Smooth muscle cell (in vitro differentiated cells): ENCODE data around the gene C1orf116. TPM values are rescaled to one million over a fixed set of nuclear protein-coding genes. Genes with fewer than 3 reads are reported as not detected.

ENCODE experiments used
- DNase-seq: peaks from one replicate; lab custom pipeline; 2025; ENCODE audit not compliant: unreplicated experiment; lab: John Stamatoyannopoulos, UW
- H2AFZ ChIP-seq: fragments of 200-600 bp; sonication (generic); 2 replicates; pipeline ENCODE4 v1.6.0; 2016; ENCODE audit warnings: antibody characterized with exemption, low read depth, mild to moderate bottlenecking
- H3F3A ChIP-seq: fragments of 200-600 bp; sonication (generic); 2 replicates; pipeline ENCODE4 v1.6.0; 2017; ENCODE audit warnings: antibody characterized with exemption, low read depth
- H3K27ac ChIP-seq: fragments of 200-600 bp; sonication (generic); 2 replicates; pipeline ENCODE4 v1.5.1; 2016; ENCODE audit warnings: low read depth, mild to moderate bottlenecking
- H3K27me3 ChIP-seq: fragments of 200-600 bp; sonication (generic); 2 replicates; pipeline ENCODE4 v1.6.1; 2016; ENCODE audit warnings: low read depth, mild to moderate bottlenecking
- H3K36me3 ChIP-seq: fragments of 200-600 bp; sonication (generic); 2 replicates; pipeline ENCODE4 v1.5.1; 2016; ENCODE audit warnings: low read depth
- H3K4me1 ChIP-seq: fragments of 200-600 bp; sonication (generic); 2 replicates; pipeline ENCODE4 v1.5.1; 2016; ENCODE audit warnings: low read depth
- H3K4me2 ChIP-seq: fragments of 200-600 bp; sonication (generic); 2 replicates; pipeline ENCODE4 v1.6.0; 2016; ENCODE audit warnings: mild to moderate bottlenecking
- H3K4me3 ChIP-seq: fragments of 200-600 bp; sonication (generic); 2 replicates; pipeline ENCODE4 v1.5.1; 2016; ENCODE audit warnings: mild to moderate bottlenecking
- H3K79me2 ChIP-seq: fragments of 200-600 bp; sonication (generic); 2 replicates; pipeline ENCODE4 v1.6.0; 2016; ENCODE audit warnings: low read depth, mild to moderate bottlenecking
- H3K9ac ChIP-seq: fragments of 200-600 bp; sonication (generic); 2 replicates; pipeline ENCODE4 v1.6.0; 2016; ENCODE audit warnings: low read depth
- H3K9me3 ChIP-seq: fragments of 200-600 bp; sonication (generic); replicated peaks from 2 replicates; pipeline ENCODE4 v1.5.1; 2016; ENCODE audit warnings: low read depth
- H4K20me1 ChIP-seq: fragments of 200-600 bp; sonication (generic); 2 replicates; pipeline ENCODE4 v1.6.0; 2016; ENCODE audit warnings: low read depth
- CTCF ChIP-seq: fragments of 200-600 bp; sonication (generic); IDR thresholded peaks from 2 replicates; pipeline ENCODE4 v1.5.1; 2017; ENCODE audit warnings: borderline replicate concordance, mild to moderate bottlenecking, antibody characterized with exemption; ENCODE audit not compliant: insufficient read depth, poor library complexity, severe bottlenecking
- WGBS: methylation state at CpG from one replicate; pipeline ENCODE4 v1.1.7; 2016; ENCODE audit warnings: low lambda C conversion rate; 5-methylcytosine and 5-hydroxymethylcytosine counted together
- polyA plus RNA-seq: library from polyadenylated mRNA; unstranded; fragments of >200 nt; fragmentation: Nextera tagmentation; extraction: Ambion mirVana; gene quantifications from 2 replicates; pipeline ENCODE4 v1.2.1, GENCODE V29; 2016
- total RNA-seq: library from RNA; depleted of rRNA; stranded (reverse); fragments of >200 nt; gene quantifications from 2 replicates; pipeline ENCODE4 v1.2.3, GENCODE V29; 2014

Gene C1orf116
- total and polyA plus RNA-seq, 2 experiments from 2014 or later = 0.14 to 6.0 TPM

GRCh38 chr1:207058878-207059867 is 26.6 kb upstream of the C1orf116 start:
- no peaks in the 10 kb centered on the region for H3K36me3 ChIP-seq
- no peak for TF ChIP-seq CTCF

GRCh38 chr1:207058252-207058651 is 25.7 kb upstream of the C1orf116 start:
- no peaks in the 10 kb centered on the region for H4K20me1 ChIP-seq
- no peaks in the 10 kb centered on the region for H3F3A ChIP-seq
- no peak overlapping the region for H3K9ac ChIP-seq
- 92% methylated on average over 4 of the region's 4 CpGs for WGBS
- H3K36me3 ChIP-seq = no peaks in the 10 kb centered on the region
- no peak overlapping the region for H3K27ac ChIP-seq
- H3K79me2 ChIP-seq = no peaks in the 10 kb centered on the region
- H3K4me3 ChIP-seq = no peak overlapping the region
- no peaks in the 10 kb centered on the region for H3K27me3 ChIP-seq
- H3K4me2 ChIP-seq = no peak overlapping the region
- no peak overlapping the region for H2AFZ ChIP-seq
- TF ChIP-seq CTCF = no peak
- H3K9me3 ChIP-seq = no peaks in the 10 kb centered on the region
- DNase-seq = no peak
- peaks cover 2% of the 10 kb centered on the region for H3K4me1 ChIP-seq

More at GRCh38 chr1:207058878-207059867, 26.6 kb upstream of the C1orf116 start:
- DNase-seq = no peak
- 84% methylated on average over 6 of the region's 6 CpGs for WGBS
- Histone ChIP-seq H2AFZ (no peak overlapping the region), H3K27ac (no peak overlapping the region), H4K20me1 (no peaks in the 10 kb centered on the region), H3K79me2 (no peaks in the 10 kb centered on the region), H3K9ac (no peak overlapping the region), H3K9me3 (no peaks in the 10 kb centered on the region), H3F3A (no peaks in the 10 kb centered on the region), H3K4me3 (no peak overlapping the region), H3K4me1 (peaks cover 2% of the 10 kb centered on the region), H3K27me3 (no peaks in the 10 kb centered on the region), H3K4me2 (no peak overlapping the region)

- Histone ChIP-seq H3K36me3 (no peaks in the 10 kb centered on the region), H3F3A (no peaks in the 10 kb centered on the region), H3K4me1 (peaks cover 8% of the 10 kb centered on the region), H3K9me3 (no peaks in the 10 kb centered on the region), H3K27ac (no peak overlapping the region), H3K9ac (no peak overlapping the region), H3K4me2 (no peak overlapping the region), H3K27me3 (no peaks in the 10 kb centered on the region), H2AFZ (no peak overlapping the region), H3K4me3 (no peak overlapping the region), H3K79me2 (no peaks in the 10 kb centered on the region), H4K20me1 (no peaks in the 10 kb centered on the region)
- DNase-seq = no peak
- no peak for TF ChIP-seq CTCF
- WGBS = 97% methylated on average over 6 of the region's 6 CpGs
Observed at GRCh38 chr1:207056673-207057072, 24.1 kb upstream of the C1orf116 start.
